T-helper 2 cell treated with Interferon-gamma antibody and Interleukin-4, amounts not matched to agents 100 ng/mL and 5 ng/mL, for 36 hours (primary cell): Measurements from ENCODE around the gene TRIM26. TPM values are rescaled to one million over a fixed set of nuclear protein-coding genes. Genes with fewer than 3 reads are reported as not detected.
"Not testable (repeated sequence)": the region's sequence is repeated elsewhere in the genome, so short reads cannot be mapped to it uniquely, and the experiment has no call there.

Experiments
- intact Hi-C: fragments of 100-400 bp; cut with micrococcal nuclease; formaldehyde crosslinking; loops from one replicate; pipeline ENCODE4 v1.15.1; 2023
- total RNA-seq: library from RNA; stranded (reverse); gene quantifications from 2 replicates; pipeline ENCODE4 v1.2.3, GENCODE V29; 2022

TRIM26 gene
- total RNA-seq, 1 donor from 2014 or later = 70.8 TPM

DNA sequence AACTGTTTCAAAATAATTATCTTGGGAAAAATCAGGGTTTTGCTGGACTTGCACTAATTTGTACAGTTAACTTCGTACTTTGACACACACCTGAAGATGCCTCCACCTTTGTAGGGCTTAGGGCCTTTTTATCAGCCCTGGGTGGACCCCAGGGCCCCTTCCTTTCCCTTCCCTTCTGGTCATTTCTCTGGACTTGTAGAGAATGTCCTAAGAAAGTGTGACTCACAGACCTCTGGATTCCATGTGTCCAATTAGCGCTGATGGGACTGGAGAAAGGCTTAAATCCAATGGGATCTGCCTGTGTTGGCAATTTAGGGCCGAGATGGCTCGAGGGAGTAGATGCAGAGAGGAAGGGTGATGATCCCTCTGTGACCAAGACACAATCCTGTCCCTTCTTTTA lies 40.5 kb downstream of the TRIM26 start:
- intact Hi-C loops = no loop called here

- intact Hi-C loops = no loop called here
These were observed 41.3 kb downstream of the TRIM26 start for GRCh38 chr6:30171677-30172471.

DNA sequence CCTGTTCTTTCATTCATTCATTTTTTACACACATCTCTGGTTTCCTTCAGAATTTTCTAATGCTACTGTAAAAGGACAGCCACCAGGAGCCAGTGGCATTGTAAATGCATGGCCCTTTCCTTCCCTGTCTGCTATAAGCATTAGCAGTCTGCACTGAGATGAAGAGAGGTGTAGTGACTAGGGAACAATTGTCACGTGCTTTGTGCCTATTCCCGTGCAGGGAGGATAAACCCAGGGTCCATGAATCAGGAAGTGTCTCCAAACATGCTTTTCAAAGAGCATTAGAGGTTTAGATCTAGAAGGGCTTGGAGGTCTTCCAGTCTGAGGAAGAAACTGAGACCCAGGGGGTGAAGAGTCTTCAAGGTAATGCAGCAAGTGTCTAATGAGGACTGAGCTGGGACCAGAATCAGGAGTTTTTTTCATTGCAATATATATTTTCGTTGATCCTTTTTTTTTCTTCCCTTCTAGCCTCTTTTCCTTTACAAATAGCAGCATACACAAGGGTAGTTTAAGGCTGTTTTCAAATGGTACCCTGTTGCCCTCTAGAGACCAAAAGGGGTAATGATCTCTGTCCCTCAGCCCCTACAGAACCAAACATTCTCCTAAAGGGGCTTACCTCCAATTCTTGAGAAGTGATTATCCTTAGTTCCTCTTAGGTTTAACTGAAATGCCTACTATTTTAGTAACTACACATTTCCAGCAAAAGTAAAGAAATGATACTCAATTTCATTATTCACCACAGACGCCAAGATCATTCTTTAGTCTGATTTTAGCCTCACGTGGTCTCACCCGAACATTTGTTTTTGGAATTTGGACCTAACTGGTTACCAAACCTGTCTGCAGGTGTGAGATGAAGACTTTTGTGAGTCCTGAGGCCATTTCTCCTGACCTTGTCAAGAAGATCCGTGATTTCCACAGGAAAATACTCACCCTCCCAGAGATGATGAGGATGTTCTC lies 43.3 kb downstream of the TRIM26 start:
- intact Hi-C loops = loop anchor here (1.0 kb wide), 2 partner anchors 67 to 322 kb away; no protein-coding TSS in a partner anchor

DNA sequence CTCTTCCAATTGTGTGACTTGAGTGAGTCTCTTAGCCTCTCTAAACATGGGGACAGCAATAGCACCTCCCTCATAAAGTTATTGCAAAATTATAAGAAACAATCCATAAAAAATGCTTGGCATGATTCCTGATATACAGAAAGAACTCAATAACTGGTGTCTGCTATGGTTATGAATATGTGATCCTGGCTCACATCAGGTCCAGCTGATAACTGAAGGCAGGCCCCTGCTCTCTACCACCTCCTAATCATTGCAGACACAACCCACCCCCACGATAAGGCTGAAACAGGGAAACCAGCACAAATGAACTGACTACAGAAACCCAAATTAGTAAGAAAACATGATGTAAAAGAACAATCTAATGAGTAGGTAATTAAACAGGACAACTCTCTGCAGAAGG lies 44.5 kb downstream of the TRIM26 start:
- intact Hi-C loops = no loop called here

GRCh38 chr6:30167101-30167500 lies 46.1 kb downstream of the TRIM26 start:
- intact Hi-C loops = no loop called here

- intact Hi-C loops = not testable (repeated sequence)
These were observed 48.0 kb downstream of the TRIM26 start for GRCh38 chr6:30165238-30165637.

- intact Hi-C loops = no loop called here
These were observed 48.5 kb downstream of the TRIM26 start for GRCh38 chr6:30164714-30165113.

GRCh38 chr6:30163918-30164654 lies 49.1 kb downstream of the TRIM26 start:
- intact Hi-C loops = no loop called here

DNA sequence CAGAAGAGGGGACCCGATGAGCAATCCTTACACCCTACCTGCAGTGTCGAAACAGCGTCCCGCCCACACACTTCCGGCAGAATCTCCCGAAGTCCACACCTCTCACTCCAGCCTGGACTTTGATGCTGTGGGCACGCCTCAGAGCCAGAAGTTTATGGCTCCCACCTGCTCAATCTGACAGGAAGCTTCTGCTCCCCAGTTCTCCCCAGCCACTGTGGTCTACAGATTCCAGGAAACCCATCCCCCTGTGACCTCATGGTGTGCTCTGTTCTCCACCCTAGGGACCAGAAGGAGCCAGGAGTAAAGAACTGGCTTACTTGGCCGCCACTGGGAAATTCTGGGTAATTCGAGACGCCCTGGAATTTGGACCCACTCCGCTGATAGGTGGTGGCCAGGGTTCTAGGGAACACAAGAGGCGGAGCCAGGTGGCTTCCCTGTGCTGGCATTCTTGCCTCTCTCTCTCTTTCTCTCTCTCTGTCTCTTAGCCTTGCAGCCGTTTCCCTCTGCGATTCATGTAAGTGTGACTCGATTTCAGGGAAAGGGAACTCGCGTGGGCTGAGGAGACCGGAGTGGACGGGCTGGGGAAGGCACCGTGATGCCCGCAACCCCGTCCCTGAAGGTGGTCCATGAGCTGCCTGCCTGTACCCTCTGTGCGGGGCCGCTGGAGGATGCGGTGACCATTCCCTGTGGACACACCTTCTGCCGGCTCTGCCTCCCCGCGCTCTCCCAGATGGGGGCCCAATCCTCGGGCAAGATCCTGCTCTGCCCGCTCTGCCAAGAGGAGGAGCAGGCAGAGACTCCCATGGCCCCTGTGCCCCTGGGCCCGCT lies 49.9 kb downstream of the TRIM26 start, which contains the start of gene TRIM15:
TSS of gene TRIM15 (plus strand) at position 457 of the 828 bp plus-strand sequence. CDS start at position 596, 139 bp downstream.
- intact Hi-C loops = no loop called here

GRCh38 chr6:30162265-30163089 lies 50.7 kb downstream of the TRIM26 start:
- intact Hi-C loops = no loop called here

GRCh38 chr6:30160785-30161531 lies 52.2 kb downstream of the TRIM26 start, which contains the start of gene TRIM10:
TSS of gene TRIM10 (minus strand) at chr6:30161211. CDS start at chr6:30160858, 353 bp downstream.
- intact Hi-C loops = no loop called here

DNA sequence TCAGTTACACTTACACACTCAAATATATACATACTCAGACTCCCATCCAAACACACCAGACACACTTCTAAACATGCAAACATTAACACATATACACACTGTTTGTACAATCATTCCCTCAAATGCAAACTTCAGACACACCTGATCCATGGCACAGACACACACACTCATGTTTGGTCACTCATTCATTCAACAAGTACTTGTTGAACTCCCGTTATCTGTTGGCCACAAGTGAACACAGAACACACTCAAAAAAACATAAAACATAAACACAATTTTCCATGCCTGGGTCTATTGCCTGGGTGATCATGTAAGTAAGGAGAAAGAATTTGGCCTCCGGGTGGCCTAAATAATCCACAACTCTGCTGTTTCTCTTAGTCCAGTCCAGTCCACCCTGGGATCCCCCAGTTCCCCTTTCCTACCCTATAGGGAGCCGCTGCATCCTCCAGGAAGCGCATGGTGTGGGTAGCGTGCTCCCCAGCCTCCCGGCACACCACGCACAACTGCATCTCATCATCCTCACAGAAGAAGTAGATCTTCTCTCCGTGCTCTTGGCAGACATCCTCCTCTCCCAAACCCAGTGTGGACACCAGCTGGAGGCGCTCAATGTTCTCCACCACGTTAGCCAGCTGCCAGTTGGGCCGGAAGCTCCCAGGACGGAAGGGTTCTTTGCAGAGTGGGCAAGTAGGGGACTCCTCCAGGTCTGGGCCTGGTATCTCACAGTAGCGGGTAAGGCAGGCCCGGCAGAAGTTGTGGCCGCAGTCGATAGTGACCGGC lies 53.0 kb downstream of the TRIM26 start:
- intact Hi-C loops = no loop called here

DNA sequence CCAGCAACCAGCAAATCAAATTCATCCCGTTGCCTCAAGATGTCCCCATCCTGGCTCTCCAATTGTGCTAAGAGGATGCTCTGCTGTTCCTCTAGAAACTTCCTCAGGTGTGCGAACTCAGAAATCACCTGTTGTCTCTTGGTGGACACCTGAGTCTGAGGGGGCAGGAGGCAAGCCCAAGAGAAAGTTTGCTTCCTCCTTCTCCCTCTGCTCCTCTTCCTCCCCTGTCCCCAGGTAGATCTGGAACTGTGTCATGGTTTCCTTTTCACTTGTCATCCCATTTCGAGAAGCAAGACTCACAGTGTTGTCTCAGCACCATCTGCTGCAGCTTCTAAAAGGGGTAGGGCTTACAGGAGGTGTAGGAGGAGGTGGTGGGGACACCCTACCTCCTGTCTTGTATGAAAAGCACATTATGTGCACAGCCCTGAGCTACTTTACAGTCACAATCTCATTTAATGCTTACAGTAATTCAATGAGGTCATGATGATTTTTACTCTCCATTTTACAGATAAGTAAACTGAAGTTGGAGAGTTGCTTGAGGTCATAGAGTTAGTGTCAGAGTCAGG lies 54.6 kb downstream of the TRIM26 start:
- intact Hi-C loops = no loop called here

- intact Hi-C loops = no loop called here
These were observed 55.2 kb downstream of the TRIM26 start for GRCh38 chr6:30157999-30158398.

- intact Hi-C loops = no loop called here
These were observed 55.6 kb downstream of the TRIM26 start for GRCh38 chr6:30157581-30157980.

DNA sequence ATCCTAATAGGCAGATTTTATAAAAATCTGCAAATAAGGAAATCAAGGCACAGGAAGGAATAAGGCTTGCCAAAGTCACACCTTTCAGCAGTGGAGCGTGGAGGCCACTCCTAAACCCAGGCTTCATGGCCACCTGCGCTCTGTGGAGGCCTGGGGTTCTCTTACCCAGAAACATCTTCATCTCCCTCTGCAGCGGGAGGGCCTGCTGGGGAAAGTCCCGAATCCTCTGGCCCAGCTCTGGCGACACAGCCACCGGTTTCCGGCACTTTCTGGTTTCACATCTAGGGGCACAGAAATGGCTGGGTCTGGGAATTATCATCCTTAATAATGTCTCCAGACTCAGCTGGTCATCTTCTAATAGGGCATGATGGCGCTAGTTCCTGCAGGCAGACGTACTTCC lies 56.4 kb downstream of the TRIM26 start:
- intact Hi-C loops = no loop called here

DNA sequence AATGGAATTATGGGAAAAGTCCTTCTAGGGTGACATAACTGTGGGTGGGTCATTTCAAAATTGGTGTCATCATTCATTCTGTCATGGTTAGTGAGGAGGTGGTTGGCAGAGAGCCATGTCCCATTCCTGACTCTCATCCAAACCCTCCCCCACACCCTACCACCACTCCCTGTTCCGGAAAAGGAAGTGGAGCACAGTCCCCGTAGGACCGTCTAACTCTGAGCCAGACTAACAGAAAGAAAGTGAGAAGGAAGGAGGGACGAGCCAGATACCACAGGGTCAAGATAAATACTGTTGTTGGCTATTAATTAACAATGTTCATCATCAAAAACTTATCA lies 57.0 kb downstream of the TRIM26 start:
- intact Hi-C loops = no loop called here
